NCI-H128 (cell line): Measurements from ENCODE around the gene FZR1.
A peak's percentile ranks its signal among the peaks of the same experiment; 100 is the strongest.

Experiments
- DNase-seq: peaks from one replicate; lab custom pipeline; 2025; ENCODE audit not compliant: unreplicated experiment; lab: John Stamatoyannopoulos, UW

Gene FZR1

GRCh38 chr19:3543150-3544057 is 37.3 kb downstream of the FZR1 start:
- DNase-seq, result no peak

DNA sequence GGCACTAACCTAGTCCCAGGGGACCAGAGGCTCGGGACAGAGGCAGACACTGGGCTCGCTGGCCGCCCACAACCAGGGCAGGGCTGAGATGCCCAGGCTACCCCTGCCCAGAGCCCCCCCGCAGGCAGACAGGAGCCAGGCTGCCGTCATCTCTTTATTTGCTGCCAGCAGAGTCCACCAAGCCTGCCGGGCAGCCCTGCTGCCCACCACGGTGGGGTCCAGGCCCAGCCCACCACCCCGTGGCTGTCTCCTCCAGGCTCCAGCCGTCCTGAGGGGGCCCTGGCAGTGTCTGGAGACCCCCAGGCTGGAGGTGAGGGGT is 37.9 kb downstream of the FZR1 start:
- no peak for DNase-seq

- DNase-seq, result peak; percentile 3
Measured at GRCh38 chr19:3544742-3545668, 38.9 kb downstream of the FZR1 start.

DNA sequence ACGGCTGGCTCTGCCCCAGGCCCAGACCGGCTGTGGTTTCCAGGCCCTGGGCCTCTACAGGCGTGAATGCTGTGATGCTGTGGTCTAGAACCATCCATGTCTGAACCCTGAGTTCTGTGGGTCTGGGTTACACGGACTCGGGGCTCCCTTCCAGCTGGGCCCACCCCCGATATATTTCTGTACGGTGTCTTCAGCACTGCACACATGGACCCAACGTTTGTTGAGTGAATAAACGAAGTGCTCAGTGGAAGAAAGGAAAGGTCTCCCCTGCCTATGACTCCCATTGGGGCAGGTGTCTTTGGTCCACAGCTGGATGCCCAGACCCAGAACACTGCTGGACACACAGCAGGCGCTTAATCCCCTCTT is 39.5 kb downstream of the FZR1 start:
- DNase-seq, result no peak

- no peak for DNase-seq
Measured at GRCh38 chr19:3546119-3546518, 40.0 kb downstream of the FZR1 start.

- DNase-seq, result no peak
Measured at GRCh38 chr19:3547301-3547731, 41.2 kb downstream of the FZR1 start.

- DNase-seq, result no peak
Measured at GRCh38 chr19:3547767-3548282, 41.7 kb downstream of the FZR1 start.

- DNase-seq, result no peak
Measured at GRCh38 chr19:3548606-3549005, 42.5 kb downstream of the FZR1 start.

GRCh38 chr19:3549816-3550215 is 43.7 kb downstream of the FZR1 start:
- DNase-seq, result no peak

DNA sequence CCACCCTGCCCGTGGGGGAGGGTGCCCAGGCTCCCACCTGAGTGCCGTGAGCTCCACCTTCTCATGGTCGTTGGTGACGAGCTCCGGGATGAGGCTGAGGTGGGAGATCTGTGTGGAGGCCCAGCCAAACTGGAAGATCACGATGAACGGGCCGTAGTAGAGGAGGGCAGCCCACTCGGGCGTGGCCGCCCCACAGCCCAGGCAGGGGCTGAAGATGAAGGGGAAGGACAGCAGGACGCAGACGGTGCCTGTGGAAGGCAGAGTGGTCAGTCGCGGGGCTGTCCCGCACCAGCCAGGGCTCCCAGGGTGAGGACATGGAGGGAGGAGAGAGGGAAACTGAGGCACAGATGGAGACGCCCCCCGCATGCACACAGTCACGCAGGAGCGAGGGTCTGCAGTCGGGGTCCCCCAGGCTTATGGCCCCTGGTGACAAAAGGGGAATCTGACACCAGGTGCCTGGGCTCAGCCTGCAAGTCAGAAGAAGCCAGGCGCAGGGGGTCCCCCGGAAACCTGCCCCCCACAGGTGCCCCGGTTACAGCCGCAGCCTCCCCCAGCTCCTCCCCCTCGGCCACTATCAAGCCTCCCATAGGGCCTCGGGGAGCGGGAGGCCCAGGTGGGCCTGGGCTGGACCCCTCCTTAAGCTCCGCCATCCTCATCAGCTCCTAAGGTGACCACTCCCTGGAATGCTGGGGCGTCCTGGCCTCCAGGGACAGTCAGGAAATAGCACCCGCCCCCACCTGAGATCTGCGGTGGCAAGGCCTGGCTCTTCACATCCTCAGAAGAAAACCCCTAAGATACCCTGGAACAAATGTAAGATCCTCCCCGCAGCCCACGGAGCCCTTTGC is 45.1 kb downstream of the FZR1 start:
- DNase-seq, result no peak

DNA sequence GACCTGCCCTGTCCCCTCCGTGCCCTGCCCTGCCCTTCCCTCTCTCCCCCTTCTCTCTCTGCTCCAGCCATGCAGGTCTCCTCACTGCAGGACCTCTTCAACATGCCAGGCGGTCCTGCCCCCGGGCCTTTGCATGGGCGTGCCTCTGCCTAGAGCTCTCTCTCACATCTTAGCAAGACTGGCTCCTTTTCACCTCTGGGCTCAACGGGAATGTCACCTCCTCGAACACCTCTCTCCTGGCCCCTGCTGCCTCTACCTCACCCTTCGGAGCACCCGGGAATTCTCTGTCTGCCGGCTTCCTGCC is 45.6 kb downstream of the FZR1 start:
- DNase-seq, result no peak

- no peak for DNase-seq
Measured at GRCh38 chr19:3554254-3555083, 48.4 kb downstream of the FZR1 start.

DNA sequence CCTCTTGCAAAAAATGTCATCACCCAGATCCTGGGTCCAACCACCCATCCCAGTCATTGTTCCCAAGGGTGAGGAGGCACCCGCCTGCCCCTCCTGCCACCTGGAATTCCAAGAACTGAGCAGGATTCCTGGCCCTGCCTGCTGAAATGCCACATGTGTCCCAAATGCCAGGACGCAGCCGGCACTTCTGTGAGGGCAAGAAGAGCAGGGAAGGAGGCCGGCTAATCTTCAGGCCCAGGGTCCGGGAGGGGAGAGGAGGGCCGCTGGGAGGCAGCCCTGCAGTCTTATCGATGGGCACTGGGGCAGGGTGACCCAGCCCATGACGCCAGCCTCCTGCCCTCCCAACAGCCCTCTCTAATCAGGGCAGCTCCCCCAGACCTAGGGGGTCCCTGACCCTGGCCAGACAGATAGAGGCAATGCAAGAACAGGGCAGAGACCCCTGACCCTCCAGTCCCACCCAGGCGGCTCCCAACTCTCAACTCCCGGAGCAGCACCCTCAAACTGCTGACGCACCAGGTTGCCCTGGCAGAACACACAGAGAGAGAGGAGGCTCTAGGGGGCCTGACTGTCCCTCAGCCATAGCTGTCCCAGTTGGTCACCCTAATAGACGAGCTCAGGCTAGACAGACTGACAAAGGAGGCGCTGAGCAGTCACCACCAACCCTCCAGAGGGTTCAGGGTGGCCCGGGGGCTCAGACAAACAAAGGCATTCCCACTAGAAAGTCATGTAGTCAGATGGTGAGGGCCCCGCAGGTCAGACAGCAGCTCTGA is 49.7 kb downstream of the FZR1 start:
- no peak for DNase-seq

DNA sequence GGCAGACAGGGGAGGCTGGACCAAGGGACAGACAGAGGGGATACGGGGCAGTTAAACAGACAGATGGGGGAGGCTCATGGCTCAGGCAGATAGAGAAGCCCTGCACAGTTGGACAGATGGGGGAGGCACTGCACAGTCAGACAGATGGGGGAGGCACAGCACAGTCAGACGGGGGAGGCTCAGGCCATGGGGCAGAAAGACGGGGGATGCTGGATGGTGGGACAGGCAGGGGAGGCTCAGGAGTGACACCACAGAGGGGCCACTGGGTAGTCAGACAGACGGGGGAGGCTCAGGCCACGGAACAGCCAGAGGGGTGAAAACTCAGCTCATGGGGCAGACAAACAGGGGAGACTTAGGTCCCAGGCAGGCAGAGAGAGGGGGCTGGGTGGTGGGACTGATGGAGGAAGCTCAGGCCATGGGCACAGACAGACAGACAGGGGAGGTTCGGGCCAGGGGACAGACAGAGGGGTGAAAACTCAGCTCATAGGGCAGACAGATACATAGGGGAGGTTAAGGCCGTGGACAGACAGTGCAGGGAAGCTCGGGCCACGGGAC is 50.4 kb downstream of the FZR1 start:
- no peak for DNase-seq

DNA sequence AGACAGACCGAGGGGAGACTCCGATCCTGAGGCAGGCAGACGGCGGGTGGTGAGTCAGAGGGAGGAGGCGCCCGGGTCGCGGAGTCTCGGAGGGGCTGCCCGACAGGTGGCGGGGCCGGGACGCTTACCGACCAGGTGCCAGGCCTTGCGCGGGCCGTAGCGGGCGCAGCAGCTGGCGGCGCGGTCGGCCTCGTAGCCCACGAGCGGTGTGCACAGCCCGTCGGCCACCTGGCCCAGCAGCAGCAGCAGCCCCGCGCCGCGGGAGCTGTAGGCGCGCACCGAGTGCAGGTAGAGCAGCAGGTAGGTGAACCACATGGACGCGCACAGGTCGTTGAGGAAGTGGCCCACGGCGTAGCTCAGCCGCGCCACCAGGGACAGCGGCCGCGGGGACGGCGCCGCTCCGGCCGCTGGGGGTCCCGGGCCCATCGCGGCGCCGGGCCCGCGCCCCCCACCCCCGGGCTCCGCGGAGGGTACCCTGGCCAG is 50.9 kb downstream of the FZR1 start:
- peak; percentile 2 for DNase-seq

DNA sequence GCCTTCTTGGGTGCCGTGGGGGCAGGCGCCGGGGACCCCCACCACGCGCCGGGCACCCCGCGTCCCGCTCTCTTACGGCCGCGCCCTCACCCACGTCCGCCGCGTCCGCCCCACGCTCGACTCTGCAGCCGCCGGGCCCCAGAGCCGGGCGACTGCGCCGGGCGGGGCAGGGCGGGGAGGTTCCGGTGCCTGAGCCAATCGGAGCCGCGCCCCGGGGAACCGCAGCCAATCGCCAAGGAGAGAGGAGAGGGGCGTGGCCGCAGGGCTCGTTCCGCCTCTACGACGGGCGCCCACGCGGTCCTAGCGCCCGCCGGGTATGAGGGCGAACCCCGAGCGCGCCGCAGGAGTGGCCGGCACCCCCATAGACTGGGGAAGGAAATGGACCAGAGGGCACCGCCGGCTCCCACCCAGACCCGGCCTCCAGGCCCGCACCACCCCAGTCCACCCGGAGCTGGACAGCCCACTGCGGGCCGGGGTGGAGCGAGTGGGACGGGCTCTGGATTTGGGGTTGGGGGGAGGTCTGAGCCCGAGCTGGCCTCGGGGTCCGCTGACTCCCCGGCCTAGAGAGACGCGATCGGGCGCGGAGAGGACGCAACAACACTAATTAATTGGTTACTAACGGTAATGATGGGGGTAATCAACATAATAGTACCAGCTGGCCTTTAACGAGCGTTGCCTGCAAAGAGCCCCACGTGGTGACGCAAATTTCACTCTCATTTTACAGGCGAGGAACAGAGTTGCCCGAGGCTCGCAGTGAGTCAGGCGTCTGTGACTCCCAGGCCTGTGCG is 51.5 kb downstream of the FZR1 start, which contains the start of gene MFSD12:
Gene MFSD12, minus strand, starts transcription at position 126 of the 788 bp plus-strand sequence. CDS start 183 bp downstream, outside the sequence.
- DNase-seq, result peak; percentile 84

GRCh38 chr19:3563709-3564524 is 57.8 kb downstream of the FZR1 start:
- no peak for DNase-seq
